ENCODE results near the gene PRPF6.
"Not testable (repeated sequence)": the region's sequence is repeated elsewhere in the genome, so short reads cannot be mapped to it uniquely, and the experiment has no call there.

PRPF6 gene

DNA sequence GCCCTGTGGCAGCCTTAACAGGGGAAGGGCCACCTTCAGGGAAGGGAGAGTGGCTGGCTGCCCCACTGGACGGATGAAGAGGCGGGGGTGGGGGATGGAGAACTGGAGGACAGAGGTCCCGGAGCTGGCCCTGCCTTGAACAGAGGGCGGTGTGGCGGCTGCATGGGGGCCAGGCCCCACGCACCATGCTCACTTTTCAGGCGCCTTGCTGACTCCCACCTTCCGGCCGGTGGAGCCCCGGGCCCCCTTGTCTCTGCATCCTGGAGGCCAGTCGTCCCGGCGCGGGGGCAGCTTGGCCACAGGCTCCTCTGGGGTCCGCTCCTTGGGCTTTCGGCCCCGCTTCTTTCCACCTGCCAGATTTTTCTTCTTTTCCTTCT, 21.2 kb upstream of the PRPF6 start:
- DNase-seq, result no peak

DNA sequence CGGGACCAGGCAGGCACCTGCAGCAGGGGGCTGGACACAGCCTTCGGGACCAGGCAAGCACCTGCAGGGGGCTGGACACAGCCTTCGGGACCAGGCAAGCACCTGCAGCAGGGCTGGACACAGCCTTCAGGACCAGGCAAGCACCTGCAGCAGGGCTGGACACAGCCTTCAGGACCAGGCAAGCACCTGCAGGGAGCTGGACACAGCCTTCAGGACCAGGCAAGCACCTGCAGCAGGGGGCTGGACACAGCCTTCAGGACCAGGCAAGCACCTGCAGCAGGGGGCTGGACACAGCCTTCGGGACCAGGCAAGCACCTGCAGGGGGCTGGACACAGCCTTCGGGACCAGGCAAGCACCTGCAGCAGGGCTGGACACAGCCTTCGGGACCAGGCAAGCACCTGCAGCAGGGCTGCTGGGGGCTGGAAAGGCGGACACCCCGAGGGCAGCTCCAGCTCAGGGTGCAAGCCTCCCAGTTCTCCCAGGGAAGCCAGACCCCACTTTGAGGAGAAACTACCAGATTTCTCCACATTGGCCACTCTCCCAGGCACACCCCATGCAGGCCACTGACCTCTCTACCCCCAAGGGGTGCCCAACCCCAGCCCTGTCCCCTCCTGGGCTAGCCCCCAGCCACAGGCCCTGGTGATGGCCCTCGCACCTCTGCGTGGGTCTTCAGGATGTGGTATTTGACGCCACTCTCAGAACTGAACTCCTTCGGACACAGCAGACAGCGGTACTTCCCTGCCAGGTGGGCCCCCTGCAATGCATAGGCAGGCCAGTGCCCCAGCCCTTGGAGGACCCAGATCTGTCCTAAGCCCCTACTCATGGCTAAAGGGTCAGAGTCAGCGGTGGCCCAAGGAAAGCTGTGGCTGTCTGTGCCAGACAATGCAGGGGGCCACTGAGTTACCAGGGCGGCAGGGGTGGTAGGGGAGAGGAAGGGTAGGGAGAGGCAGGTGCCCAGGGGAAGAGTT, 20.0 kb upstream of the PRPF6 start:
- not testable (repeated sequence) for DNase-seq

DNA sequence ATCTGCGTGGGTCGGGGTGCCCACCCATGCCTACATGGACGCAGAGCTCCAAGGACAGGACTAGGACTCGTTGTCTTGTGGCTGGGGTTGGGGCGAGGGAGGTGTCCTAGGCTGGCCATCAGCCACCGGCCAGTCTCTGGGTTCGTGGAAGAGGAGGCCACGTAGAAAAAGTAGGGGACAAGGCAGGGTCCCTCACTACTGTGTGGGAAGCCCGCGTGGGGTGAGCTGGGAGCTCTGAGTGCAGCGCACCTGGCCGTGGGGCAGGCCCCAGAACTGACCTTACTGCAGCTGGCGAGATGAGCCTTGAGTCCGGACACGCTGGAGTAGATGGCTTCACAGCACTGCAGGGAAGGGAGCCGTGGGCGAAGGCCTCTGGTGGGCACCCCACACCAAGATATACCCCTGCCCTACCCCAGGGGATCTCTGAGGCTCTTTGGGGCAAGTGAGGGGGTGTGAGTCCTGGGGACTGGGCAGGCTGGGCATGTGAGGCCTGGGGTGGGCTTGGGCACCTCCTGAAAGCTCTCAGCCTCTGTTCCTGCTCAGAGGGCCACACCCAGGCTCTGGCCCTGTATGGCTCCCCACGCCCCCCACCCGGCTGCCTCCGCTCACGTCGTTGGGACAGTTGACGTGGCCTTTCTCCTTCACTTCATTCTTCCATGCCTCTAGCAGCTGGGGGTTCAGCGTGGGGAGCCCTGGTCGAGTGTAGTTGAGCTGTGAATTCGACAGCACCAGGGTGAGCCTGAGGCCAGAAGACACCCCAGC, 19.1 kb upstream of the PRPF6 start:
- no peak for DNase-seq

- no peak for DNase-seq
These were observed 18.2 kb upstream of the PRPF6 start for GRCh38 chr20:63962426-63963347.

DNA sequence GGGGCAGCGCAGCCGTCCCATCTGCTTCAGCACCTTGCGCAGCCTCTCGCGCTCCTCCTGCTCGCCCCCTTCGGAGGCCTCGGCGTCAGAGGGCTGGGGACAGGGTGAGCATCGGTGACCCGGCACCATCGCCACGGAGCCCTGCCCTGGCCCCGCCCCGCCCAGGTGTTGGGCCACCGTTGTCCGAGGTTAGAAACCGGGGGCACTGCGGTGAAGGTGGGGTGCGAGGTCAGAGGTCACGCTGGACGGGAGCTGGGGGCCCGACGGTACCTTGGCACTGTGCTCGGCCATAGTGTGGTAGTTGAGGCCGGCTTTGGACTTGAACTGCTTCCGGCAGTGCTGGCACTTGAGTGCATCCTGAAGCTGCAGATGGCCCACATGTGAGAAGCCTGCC, 17.6 kb upstream of the PRPF6 start:
- DNase-seq, result no peak

- DNase-seq, result no peak
These were observed 17.1 kb upstream of the PRPF6 start for GRCh38 chr20:63963784-63964301.

- DNase-seq, result no peak
These were observed 16.5 kb upstream of the PRPF6 start for GRCh38 chr20:63964412-63964811.

DNA sequence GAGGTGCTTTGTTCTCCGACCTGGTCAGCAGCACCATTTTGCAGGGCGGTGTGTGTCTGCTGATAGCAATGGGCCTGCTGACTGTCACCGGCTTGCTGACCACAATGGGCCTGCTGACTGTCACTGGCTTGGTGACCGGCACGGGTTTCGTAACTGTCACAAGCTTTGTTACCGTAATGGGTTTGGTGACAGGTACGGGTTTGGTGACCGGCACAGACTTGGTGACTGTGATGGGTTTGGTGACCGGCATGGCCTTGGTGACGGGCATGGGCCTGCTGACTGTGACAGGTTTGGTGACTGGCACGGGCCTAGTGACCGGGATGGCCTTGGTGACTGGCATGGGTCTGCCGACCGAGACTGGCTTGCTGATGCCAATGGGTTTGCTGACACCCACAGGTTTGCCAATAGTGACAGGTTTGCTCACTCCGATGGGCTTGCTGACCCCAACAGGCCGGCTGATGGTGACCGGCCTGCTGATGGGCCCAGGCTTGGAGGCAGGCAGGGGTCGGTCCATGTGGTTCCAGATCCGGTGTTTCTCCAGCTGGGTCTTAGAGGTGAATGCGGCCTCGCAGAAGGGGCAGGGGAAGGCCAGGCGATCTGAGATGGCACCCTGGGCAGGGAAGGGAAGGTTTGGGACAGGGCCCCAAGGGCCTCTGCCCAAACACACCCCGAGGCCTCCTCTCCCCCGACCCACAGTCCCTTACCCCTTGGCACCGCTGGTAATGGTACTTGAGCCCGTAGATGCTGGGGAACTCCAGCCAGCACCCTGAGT, 14.6 kb upstream of the PRPF6 start:
- DNase-seq, result no peak

GRCh38 chr20:63966944-63967322, 14.0 kb upstream of the PRPF6 start:
- no peak for DNase-seq

GRCh38 chr20:63967330-63968135, 13.4 kb upstream of the PRPF6 start:
- no peak for DNase-seq

- no peak for DNase-seq
These were observed 12.6 kb upstream of the PRPF6 start for GRCh38 chr20:63968136-63968927.

- peak in 1 of 58 donors; percentile 53 for DNase-seq
These were observed 11.8 kb upstream of the PRPF6 start for GRCh38 chr20:63968928-63969760.

DNA sequence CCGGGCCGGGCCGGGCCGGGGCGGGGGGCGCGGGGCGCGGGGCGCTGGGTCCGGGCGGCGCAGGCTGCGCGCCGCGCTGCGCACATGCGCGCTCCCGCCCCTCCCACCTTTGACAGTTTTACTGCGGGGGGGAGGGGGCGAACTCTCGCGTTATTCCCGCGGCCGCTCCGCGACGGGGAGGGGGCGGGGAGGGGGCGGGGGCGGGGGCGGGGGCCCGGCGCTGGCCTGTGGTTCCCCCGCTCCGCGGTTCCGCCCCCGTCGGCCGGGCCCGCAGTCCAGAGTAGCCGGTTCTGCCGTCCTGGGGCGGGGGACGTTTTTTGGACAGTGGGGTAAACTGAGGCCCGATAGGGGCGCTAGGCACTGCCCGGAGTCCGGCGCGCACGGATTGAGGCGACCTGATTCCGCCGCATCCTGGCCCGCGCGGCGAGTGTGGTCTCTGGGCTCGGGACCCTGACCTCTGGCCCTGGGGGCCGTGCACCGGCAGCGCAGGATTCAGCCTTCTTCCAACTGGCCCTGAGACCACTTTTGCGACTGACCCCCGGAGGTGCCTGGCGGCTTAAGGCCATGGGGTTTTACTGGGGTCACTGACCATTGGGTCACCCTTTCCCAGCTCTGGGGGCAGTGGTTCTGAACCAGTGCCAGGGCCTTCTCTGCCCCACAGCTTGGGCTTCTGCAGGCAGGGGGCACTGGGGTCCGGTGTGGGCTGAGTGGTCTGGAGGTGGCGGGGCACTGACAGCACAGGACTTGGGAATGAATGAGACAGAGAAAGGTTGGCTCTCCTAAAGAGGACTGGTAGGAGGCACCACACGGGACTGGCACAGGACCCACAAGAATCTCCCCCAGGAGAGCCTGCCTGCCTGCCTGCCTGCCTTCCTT, 10.9 kb upstream of the PRPF6 start, which contains the start of gene ZNF512B:
Gene ZNF512B, minus strand, starts transcription at position 93 of the 876 bp plus-strand sequence. CDS start 1,980 bp downstream, outside the sequence.
- DNase-seq, result peak in 33 of 58 donors; percentile 12 to 67 (median 39)

DNA sequence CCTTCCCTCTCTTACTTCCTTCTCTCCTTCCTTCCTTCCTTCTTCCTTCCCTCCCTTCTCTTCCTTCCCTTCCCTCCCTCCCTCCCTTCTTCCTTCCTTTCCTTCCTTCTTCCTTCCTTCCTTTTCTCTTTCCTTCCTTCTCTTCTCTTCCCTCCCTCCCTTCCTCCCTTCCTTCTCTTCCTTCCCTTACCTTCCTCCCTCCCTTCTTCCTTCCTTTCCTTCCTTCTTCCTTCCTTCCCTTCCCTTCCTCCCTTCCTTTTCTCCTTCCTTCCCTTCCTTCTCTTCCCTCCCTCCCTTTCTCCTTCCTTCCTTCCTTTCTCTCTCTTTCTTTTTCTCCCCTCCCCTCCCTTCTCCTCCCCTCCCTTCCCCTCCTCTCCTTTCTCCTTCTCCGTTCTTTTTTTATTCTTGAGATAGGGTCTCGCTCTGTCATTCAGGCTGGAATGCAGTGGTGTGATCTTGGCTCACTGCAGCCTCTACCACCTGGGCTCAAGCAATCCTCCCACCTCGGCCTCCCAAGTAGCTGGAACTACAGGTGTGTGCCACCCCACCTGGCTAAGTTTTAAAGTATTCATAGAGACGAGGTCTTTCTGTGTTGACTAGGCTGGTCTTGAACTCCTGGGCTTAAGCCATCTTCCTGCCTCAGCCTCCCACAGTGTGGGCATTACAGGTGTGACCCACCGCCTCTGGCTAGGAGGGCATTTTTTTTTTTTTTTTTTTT, 10.1 kb upstream of the PRPF6 start:
- no peak for DNase-seq

- DNase-seq, result not testable (repeated sequence)
These were observed 9.0 kb upstream of the PRPF6 start for GRCh38 chr20:63971960-63972311.

Data from anterior cingulate cortex (tissue), 58 donors.